NB4 (cell line): ENCODE results near the gene TP53TG5.

ENCODE experiments used
- DNase-seq: peaks from one replicate; pipeline ENCODE4 v3.0.0; 2010; ENCODE audit warnings: low read depth
- H3K4me3 ChIP-seq: one replicate; pipeline ENCODE4 v1.5.1; 2011; ENCODE audit warnings: mild to moderate bottlenecking, low read depth, low read length, moderate library complexity
- CTCF ChIP-seq: IDR thresholded peaks from one replicate; pipeline ENCODE4 v1.5.1; 2012; ENCODE audit warnings: low read depth, low read length
- MAX ChIP-seq: IDR thresholded peaks from 2 replicates; pipeline ENCODE4 v1.6.1; 2011; ENCODE audit warnings: low read depth, low read length
- MYC ChIP-seq: IDR thresholded peaks from 2 replicates; pipeline ENCODE4 v1.6.1; 2011; ENCODE audit warnings: low read depth, low read length
- POLR2A ChIP-seq: IDR thresholded peaks from 2 replicates; pipeline ENCODE4 v1.6.1; 2011; ENCODE audit warnings: mild to moderate bottlenecking; ENCODE audit not compliant: insufficient read length; ENCODE audit errors: extremely low read depth

The TP53TG5 gene

GRCh38 chr20:45336530-45337366 lies 41.4 kb downstream of the TP53TG5 start:
- TF ChIP-seq POLR2A: no peak
- no peak for TF ChIP-seq MYC
- no peak for TF ChIP-seq CTCF
- no peak for TF ChIP-seq MAX
- no peak overlapping the region for H3K4me3 ChIP-seq
- no peak for DNase-seq

GRCh38 chr20:45330476-45330875 lies 47.6 kb downstream of the TP53TG5 start:
- H3K4me3 ChIP-seq: no peak overlapping the region
- no peak for DNase-seq
- TF ChIP-seq POLR2A (no peak), MYC (no peak), MAX (no peak), CTCF (no peak)

GRCh38 chr20:45329497-45330319 lies 48.4 kb downstream of the TP53TG5 start:
- no peak for DNase-seq
- TF ChIP-seq MYC (no peak), CTCF (no peak), POLR2A (no peak), MAX (no peak)
- H3K4me3 ChIP-seq: no peak overlapping the region

GRCh38 chr20:45328451-45328850 lies 49.7 kb downstream of the TP53TG5 start:
- DNase-seq: no peak
- TF ChIP-seq MAX: no peak
- TF ChIP-seq POLR2A: no peak
- no peak for TF ChIP-seq CTCF
- TF ChIP-seq MYC: no peak
- H3K4me3 ChIP-seq: no peak overlapping the region

GRCh38 chr20:45325371-45325770 lies 52.8 kb downstream of the TP53TG5 start:
- TF ChIP-seq MAX (no peak), POLR2A (no peak), MYC (no peak), CTCF (no peak)
- no peak for DNase-seq

More at GRCh38 chr20:45325371-45325770, 52.8 kb downstream of the TP53TG5 start:
- no peak overlapping the region for H3K4me3 ChIP-seq
